Measurements from ENCODE around the gene RDH11. TPM values are rescaled to one million over a fixed set of nuclear protein-coding genes. Genes with fewer than 3 reads are reported as not detected.

RDH11 gene
- total RNA-seq, 1 donor from 2014 or later: 13.9 TPM

DNA sequence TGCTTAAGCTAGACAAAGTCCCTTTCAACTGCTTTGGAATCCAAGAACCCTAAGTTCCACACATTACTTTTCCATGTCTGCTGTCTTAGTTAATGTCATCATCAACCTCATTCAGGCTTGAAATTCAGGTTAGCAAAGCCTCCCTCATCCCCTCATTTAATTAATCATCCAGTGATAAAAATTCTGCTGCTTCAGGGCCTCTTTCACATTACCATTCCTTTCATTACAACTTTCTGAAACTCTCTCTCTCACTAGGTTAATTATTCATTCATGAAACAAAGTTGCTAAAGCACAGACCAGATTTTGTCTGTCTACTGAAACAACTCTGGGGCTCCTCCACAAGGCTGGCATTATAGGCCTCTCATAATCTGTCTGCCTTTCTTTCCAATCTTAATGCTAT, 11.7 kb downstream of the RDH11 start:
- Histone ChIP-seq H3K27me3 (ENCODE audit: low read depth) (no peaks in the 10 kb centered on the region), H3K4me3 (no peak overlapping the region), H3K9me3 (replicated peaks) (no peaks in the 10 kb centered on the region), H3K4me1 (peaks cover 3% of the 10 kb centered on the region), H3K36me3 (peaks cover 52% of the 10 kb centered on the region), H3K27ac (replicated peaks) (no peak overlapping the region)
- TF ChIP-seq, protein P1, sequence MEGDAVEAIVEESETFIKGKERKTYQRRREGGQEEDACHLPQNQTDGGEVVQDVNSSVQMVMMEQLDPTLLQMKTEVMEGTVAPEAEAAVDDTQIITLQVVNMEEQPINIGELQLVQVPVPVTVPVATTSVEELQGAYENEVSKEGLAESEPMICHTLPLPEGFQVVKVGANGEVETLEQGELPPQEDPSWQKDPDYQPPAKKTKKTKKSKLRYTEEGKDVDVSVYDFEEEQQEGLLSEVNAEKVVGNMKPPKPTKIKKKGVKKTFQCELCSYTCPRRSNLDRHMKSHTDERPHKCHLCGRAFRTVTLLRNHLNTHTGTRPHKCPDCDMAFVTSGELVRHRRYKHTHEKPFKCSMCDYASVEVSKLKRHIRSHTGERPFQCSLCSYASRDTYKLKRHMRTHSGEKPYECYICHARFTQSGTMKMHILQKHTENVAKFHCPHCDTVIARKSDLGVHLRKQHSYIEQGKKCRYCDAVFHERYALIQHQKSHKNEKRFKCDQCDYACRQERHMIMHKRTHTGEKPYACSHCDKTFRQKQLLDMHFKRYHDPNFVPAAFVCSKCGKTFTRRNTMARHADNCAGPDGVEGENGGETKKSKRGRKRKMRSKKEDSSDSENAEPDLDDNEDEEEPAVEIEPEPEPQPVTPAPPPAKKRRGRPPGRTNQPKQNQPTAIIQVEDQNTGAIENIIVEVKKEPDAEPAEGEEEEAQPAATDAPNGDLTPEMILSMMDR (IDR thresholded peaks at IDR 0.05; ENCODE audit: borderline replicate concordance): no peak
- intact Hi-C loops (cut with micrococcal nuclease): no loop called here
- no peak for DNase-seq

DNA sequence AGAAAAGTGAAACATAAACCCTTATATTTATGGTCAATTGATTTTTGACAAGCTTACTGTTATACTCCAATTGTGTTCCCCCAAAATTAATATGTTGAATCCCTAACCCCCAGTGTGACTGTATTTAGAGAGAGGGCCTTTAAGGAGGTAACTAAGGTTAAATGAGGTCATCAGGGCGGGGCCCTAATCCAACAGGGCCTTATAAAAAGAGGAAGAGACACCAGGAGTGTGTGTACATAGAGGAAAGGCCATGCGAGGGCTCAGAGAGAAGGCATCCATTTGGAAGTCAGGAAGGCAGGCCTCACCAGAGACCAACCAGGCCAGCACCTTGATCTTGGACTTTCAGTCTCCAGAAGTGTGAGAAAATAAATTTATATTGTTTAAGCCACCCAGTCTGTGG, 14.6 kb downstream of the RDH11 start:
- TF ChIP-seq, protein P1 (IDR thresholded peaks at IDR 0.05; ENCODE audit: borderline replicate concordance): no peak
- Histone ChIP-seq H3K4me1 (peaks cover 3% of the 10 kb centered on the region), H3K27me3 (ENCODE audit: low read depth) (no peaks in the 10 kb centered on the region), H3K27ac (replicated peaks) (no peak overlapping the region), H3K9me3 (replicated peaks) (no peaks in the 10 kb centered on the region), H3K36me3 (peaks cover 38% of the 10 kb centered on the region), H3K4me3 (no peak overlapping the region)
- DNase-seq: no peak
- intact Hi-C loops (cut with micrococcal nuclease): no loop called here

DNA sequence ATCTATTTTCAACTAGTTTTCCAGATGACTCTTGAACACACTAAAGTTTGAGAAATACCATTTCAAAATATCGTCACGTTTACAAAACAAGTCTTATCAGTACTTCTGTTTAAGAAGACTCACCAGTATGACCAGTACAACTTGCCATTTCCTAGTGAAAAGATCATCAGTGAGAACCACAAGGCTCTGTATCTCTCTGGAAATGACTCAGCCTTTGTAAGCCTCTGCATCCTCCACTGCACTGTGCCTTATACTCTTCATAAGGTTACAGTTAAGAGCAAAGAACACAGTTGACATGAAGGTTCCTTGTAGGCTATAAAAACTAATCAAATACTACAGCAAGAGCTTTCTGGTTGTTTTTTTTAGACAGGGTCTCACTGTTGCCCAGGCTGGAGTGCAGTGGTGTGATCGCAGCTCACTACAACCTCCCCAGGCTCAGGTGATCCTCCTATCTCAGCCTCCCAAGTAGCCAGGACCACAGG, 15.4 kb downstream of the RDH11 start:
- Histone ChIP-seq H3K27ac (replicated peaks) (no peak overlapping the region), H3K4me3 (no peak overlapping the region), H3K9me3 (replicated peaks) (no peaks in the 10 kb centered on the region), H3K36me3 (peaks cover 31% of the 10 kb centered on the region), H3K4me1 (peaks cover 7% of the 10 kb centered on the region), H3K27me3 (ENCODE audit: low read depth) (no peaks in the 10 kb centered on the region)
- TF ChIP-seq, protein P1 (IDR thresholded peaks at IDR 0.05; ENCODE audit: borderline replicate concordance): no peak
- no peak for DNase-seq
- intact Hi-C loops (cut with micrococcal nuclease): no loop called here

DNA sequence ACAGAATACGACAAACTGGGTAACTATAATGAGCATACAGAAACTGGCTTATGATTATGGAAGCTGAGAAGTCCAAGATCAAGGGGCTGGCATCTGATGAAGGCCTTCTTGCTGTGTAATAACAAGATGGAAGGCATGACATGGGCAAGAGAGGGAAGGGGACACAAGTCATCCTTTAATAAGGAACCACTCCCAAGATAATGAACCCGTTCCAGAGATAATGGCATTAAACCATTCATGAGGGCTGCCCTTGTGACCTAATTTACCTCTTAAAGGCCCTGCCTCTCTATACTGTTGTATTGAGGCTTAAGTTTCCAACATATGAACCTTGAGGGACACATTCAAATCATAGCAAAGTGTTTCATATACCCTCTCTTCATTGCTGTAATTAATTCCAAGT, 16.6 kb downstream of the RDH11 start:
- Histone ChIP-seq H3K4me3 (no peak overlapping the region), H3K4me1 (peaks cover 19% of the 10 kb centered on the region), H3K27ac (replicated peaks) (no peak overlapping the region), H3K36me3 (peaks cover 20% of the 10 kb centered on the region), H3K9me3 (replicated peaks) (no peaks in the 10 kb centered on the region), H3K27me3 (ENCODE audit: low read depth) (no peaks in the 10 kb centered on the region)
- DNase-seq: no peak
- intact Hi-C loops (cut with micrococcal nuclease): no loop called here
- TF ChIP-seq, protein P1 (IDR thresholded peaks at IDR 0.05; ENCODE audit: borderline replicate concordance): no peak

DNA sequence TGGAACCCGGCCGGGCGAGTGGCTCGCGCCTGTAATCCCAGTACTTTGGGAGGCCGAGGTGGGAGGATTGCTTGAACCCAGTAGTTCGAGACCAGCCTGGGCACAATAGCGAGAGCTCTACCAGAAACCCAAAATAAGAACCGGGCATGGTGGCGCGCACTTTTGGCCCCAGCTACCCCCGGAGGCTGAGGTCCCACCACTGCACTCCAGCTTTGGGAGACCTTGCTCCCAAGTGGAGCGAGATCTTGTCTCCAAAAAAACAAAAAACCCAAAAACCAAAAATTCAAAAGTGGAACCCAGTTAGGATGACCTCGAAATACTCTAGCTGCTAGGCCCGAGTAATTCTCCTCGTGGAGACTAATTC, 20.4 kb downstream of the RDH11 start:
- H3K9me3 ChIP-seq (replicated peaks): no peaks in the 10 kb centered on the region
- intact Hi-C loops (cut with micrococcal nuclease): no loop called here
- H3K27me3 ChIP-seq (ENCODE audit: low read depth): no peaks in the 10 kb centered on the region
- peak overlapping the region; percentile 100 for H3K27ac ChIP-seq (replicated peaks)
- H3K4me3 ChIP-seq: peak overlapping the region; percentile 92
- H3K4me1 ChIP-seq: peaks cover 48% of the 10 kb centered on the region
- peaks cover 10% of the 10 kb centered on the region for H3K36me3 ChIP-seq
- DNase-seq: no peak
- TF ChIP-seq, protein P1 (IDR thresholded peaks at IDR 0.05; ENCODE audit: borderline replicate concordance): no peak
